Measurements from ENCODE around the gene RAB3B.

GRCh38 chr1:51861669-51862068, 128.8 kb downstream of the RAB3B start:
- TF ChIP-seq, protein P1, sequence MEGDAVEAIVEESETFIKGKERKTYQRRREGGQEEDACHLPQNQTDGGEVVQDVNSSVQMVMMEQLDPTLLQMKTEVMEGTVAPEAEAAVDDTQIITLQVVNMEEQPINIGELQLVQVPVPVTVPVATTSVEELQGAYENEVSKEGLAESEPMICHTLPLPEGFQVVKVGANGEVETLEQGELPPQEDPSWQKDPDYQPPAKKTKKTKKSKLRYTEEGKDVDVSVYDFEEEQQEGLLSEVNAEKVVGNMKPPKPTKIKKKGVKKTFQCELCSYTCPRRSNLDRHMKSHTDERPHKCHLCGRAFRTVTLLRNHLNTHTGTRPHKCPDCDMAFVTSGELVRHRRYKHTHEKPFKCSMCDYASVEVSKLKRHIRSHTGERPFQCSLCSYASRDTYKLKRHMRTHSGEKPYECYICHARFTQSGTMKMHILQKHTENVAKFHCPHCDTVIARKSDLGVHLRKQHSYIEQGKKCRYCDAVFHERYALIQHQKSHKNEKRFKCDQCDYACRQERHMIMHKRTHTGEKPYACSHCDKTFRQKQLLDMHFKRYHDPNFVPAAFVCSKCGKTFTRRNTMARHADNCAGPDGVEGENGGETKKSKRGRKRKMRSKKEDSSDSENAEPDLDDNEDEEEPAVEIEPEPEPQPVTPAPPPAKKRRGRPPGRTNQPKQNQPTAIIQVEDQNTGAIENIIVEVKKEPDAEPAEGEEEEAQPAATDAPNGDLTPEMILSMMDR (IDR thresholded peaks at IDR 0.05): no peak
- TF ChIP-seq EP300 (IDR thresholded peaks at IDR 0.05; ENCODE audit: low read depth) (no peak), POLR2AphosphoS5 (IDR thresholded peaks at IDR 0.05) (no peak), POLR2A (IDR thresholded peaks at IDR 0.05) (no peak)

Data from transverse colon (tissue), 4 donors.